CD14-positive monocyte (primary cell): ENCODE measurements around the gene DOP1B. TPM values are rescaled to one million over a fixed set of nuclear protein-coding genes. Genes with fewer than 3 reads are reported as not detected.
"Not testable (repeated sequence)": the region's sequence is repeated elsewhere in the genome, so short reads cannot be mapped to it uniquely, and the experiment has no call there.

ENCODE experiments used
- DNase-seq, 3 donors: peaks; one replicate each; pipeline ENCODE4 v3.0.0-alpha.2; 2011 to 2022
- H2AFZ ChIP-seq: 2 replicates; pipeline ENCODE4 v1.6.0; 2012; ENCODE audit warnings: mild to moderate bottlenecking, low read depth, low read length, inconsistent platforms; ENCODE audit not compliant: insufficient read depth, poor library complexity, severe bottlenecking
- H3K27ac ChIP-seq, 2 donors: 1 replicate in 1 of 2; 2 replicates in 1 of 2; pipeline ENCODE4 v1.5.1; 2012 to 2013; ENCODE audit warnings: low read length in 2 of 2, control low read depth in 1 of 2, inconsistent platforms in 1 of 2, low read depth in 1 of 2, mild to moderate bottlenecking in 1 of 2
- H3K27me3 ChIP-seq, 2 donors: one replicate each; pipeline versions ENCODE4 v1.6.0 to v1.6.1; 2011 to 2013; ENCODE audit warnings: low read length in 2 of 2; ENCODE audit not compliant: control insufficient read depth in 2 of 2, insufficient read depth in 2 of 2
- H3K36me3 ChIP-seq, 2 donors: replicated peaks in 1 of 2; 1 replicate in 1 of 2; 2 replicates in 1 of 2; pipeline versions ENCODE4 v1.5.1 to v1.6.1; 2012 to 2013; ENCODE audit warnings: low read length in 2 of 2, control low read depth in 1 of 2, inconsistent platforms in 1 of 2, mild to moderate bottlenecking in 1 of 2; ENCODE audit not compliant: insufficient read depth in 2 of 2, control insufficient read depth in 1 of 2
- H3K4me1 ChIP-seq, 2 donors: 1 replicate in 1 of 2; 2 replicates in 1 of 2; pipeline versions ENCODE4 v1.5.1 to v1.6.1; 2012 to 2013; ENCODE audit warnings: low read length in 2 of 2, control low read depth in 1 of 2, inconsistent platforms in 1 of 2, mild to moderate bottlenecking in 1 of 2, moderate library complexity in 1 of 2; ENCODE audit not compliant: insufficient read depth in 2 of 2, control insufficient read depth in 1 of 2
- H3K4me2 ChIP-seq: replicated peaks from 2 replicates; pipeline ENCODE3; 2012; ENCODE audit warnings: low read length, moderate library complexity, mild to moderate bottlenecking; ENCODE audit not compliant: poor library complexity, severe bottlenecking; ENCODE audit errors: extremely low read depth
- H3K4me3 ChIP-seq, 3 experiments: fragments of 200-600 bp in 1 of 3; sonication (generic) in 1 of 3; replicated peaks in 1 of 3; 1 replicate in 2 of 3; 2 replicates in 1 of 3; pipeline ENCODE4 v1.5.1; 2011 to 2013; ENCODE audit warnings: low read length in 3 of 3, mild to moderate bottlenecking in 3 of 3, control low read depth in 2 of 3, low read depth in 2 of 3, inconsistent platforms in 1 of 3, moderate library complexity in 1 of 3
- H3K79me2 ChIP-seq: 2 replicates; pipeline ENCODE4 v1.6.0; 2012; ENCODE audit warnings: mild to moderate bottlenecking, control low read depth, inconsistent platforms, low read length, moderate library complexity; ENCODE audit not compliant: insufficient read depth
- H3K9ac ChIP-seq: 2 replicates; pipeline ENCODE4 v1.6.0; 2017; ENCODE audit warnings: low read length, mild to moderate bottlenecking; ENCODE audit not compliant: insufficient read depth, poor library complexity, severe bottlenecking
- H3K9me3 ChIP-seq, 2 donors: replicated peaks in 1 of 2; 1 replicate in 1 of 2; 2 replicates in 1 of 2; pipeline versions ENCODE4 v1.5.1 to v1.6.1; 2012 to 2013; ENCODE audit warnings: low read length in 2 of 2, control low read depth in 1 of 2; ENCODE audit not compliant: control insufficient read depth in 1 of 2, insufficient read depth in 1 of 2
- H4K20me1 ChIP-seq: 2 replicates; pipeline ENCODE4 v1.6.0; 2012; ENCODE audit warnings: mild to moderate bottlenecking, low read length, control low read depth, moderate library complexity; ENCODE audit not compliant: insufficient read depth
- H3K27ac Mint-ChIP-seq, 7 donors: one replicate each; pipeline ENCODE4 v1.8.0; 2020; ENCODE audit warnings: mild to moderate bottlenecking in 7 of 7, mixed read lengths in 7 of 7, moderate library complexity in 6 of 7, inconsistent platforms in 2 of 7
- H3K27me3 Mint-ChIP-seq, 3 donors: one replicate each; pipeline ENCODE4 v1.8.0; 2021 to 2022; ENCODE audit warnings: low read depth in 3 of 3, mild to moderate bottlenecking in 3 of 3, mixed read lengths in 3 of 3, moderate library complexity in 3 of 3, inconsistent platforms in 1 of 3
- H3K36me3 Mint-ChIP-seq, 2 donors: one replicate each; pipeline ENCODE4 v1.8.0; 2020; ENCODE audit warnings: mixed read lengths in 2 of 2, inconsistent platforms in 1 of 2, mild to moderate bottlenecking in 1 of 2
- H3K4me1 Mint-ChIP-seq: one replicate; pipeline ENCODE4 v1.8.0; 2020; ENCODE audit warnings: mild to moderate bottlenecking, mixed read lengths
- H3K4me3 Mint-ChIP-seq, 2 donors: one replicate each; pipeline ENCODE4 v1.8.0; 2020; ENCODE audit warnings: mild to moderate bottlenecking in 2 of 2, mixed read lengths in 2 of 2, moderate library complexity in 1 of 2
- H3K9me3 Mint-ChIP-seq, 7 donors: one replicate each; pipeline ENCODE4 v1.8.0; 2020 to 2022; ENCODE audit warnings: mixed read lengths in 7 of 7, mild to moderate bottlenecking in 6 of 7, moderate library complexity in 6 of 7, inconsistent platforms in 2 of 7
- WGBS: methylation state at CpG from one replicate; pipeline ENCODE4 v1.1.5; 2013; ENCODE audit warnings: missing lambda C conversion rate; ENCODE audit not compliant: insufficient coverage; 5-methylcytosine and 5-hydroxymethylcytosine counted together
- intact Hi-C, 2 donors: fragments of 100-400 bp; cut with micrococcal nuclease; formaldehyde crosslinking; loops; one replicate each; pipeline versions ENCODE4 v1.15.0 to v1.15.1; 2023
- polyA plus RNA-seq, 3 donors: library from polyadenylated mRNA; depleted of rRNA in 1 of 3; unstranded in 2 of 3; stranded (reverse) in 1 of 3; fragments of 300-500 nt in 2 of 3; fragments of >200 nt in 1 of 3; fragmentation: Illumina TruSeq in 2 of 3; gene quantifications; 1 replicate in 2 of 3; 2 replicates in 1 of 3; pipeline ENCODE4 v1.2.3, GENCODE V29; 2012 to 2021
- TF ChIP-seq, protein P1 (sequence below): fragments of 200-600 bp; IDR thresholded peaks from one replicate; pipeline ENCODE4 v1.8.0; 2022; ENCODE audit warnings: antibody characterized with exemption, mild to moderate bottlenecking

Gene DOP1B
- polyA plus RNA-seq, 3 donors, result 6.0 to 14.4 (median 11.0) TPM

DNA sequence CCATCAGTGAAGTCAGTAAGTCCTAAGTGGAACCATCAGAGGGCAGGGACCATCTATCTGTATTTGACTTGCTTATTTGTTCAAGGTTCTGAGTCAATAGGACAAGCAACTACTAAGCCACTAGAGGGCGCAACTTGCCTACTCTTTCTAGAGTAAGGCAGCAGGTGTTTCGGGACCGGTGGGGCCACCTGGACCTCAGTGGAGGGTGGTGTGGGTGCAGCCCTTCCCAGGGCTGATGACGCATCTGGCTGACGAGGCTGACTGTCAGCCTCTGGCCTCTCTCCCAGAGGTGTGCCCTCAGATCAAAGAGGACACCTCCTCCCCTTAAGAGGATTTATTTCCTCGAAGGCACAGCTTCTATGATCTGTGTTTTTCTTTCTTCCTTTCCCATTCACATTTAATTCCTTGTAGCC is 15.1 kb upstream of the DOP1B start:
- DNase-seq, result peak; percentile 65 to 91 (median 80)
- Histone ChIP-seq H3K27ac (no peak overlapping the region), H3K27me3 (no peaks in the 10 kb centered on the region), H3K9me3 (no peaks in the 10 kb centered on the region), H3K36me3 (no peaks in the 10 kb centered on the region), H4K20me1 (no peaks in the 10 kb centered on the region), H3K4me3 (no peak overlapping the region), H3K79me2 (no peaks in the 10 kb centered on the region), H3K4me1 (peaks cover 1 to 3% of the 10 kb centered on the region in 2 donors), H3K4me2 (no peak overlapping the region), H2AFZ (no peak overlapping the region), H3K9ac (no peak overlapping the region)
- peak overlapping the region in 3 of 7 donors; percentile 25 to 57 (median 25) for H3K27ac Mint-ChIP-seq
- TF ChIP-seq, protein P1, sequence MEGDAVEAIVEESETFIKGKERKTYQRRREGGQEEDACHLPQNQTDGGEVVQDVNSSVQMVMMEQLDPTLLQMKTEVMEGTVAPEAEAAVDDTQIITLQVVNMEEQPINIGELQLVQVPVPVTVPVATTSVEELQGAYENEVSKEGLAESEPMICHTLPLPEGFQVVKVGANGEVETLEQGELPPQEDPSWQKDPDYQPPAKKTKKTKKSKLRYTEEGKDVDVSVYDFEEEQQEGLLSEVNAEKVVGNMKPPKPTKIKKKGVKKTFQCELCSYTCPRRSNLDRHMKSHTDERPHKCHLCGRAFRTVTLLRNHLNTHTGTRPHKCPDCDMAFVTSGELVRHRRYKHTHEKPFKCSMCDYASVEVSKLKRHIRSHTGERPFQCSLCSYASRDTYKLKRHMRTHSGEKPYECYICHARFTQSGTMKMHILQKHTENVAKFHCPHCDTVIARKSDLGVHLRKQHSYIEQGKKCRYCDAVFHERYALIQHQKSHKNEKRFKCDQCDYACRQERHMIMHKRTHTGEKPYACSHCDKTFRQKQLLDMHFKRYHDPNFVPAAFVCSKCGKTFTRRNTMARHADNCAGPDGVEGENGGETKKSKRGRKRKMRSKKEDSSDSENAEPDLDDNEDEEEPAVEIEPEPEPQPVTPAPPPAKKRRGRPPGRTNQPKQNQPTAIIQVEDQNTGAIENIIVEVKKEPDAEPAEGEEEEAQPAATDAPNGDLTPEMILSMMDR, result peak; percentile 95
- WGBS, result 11% methylated on average over 5 of the region's 6 CpGs
- H3K4me1 Mint-ChIP-seq, result peaks cover 9% of the 10 kb centered on the region
- intact Hi-C loops, result loop anchor here (2.0 to 5.0 kb wide), 3 partner anchors 66 to 191 kb away; no protein-coding TSS in a partner anchor
- H3K9me3 Mint-ChIP-seq, result no peaks in the 10 kb centered on the region
- no peaks in the 10 kb centered on the region for H3K27me3 Mint-ChIP-seq
- H3K4me3 Mint-ChIP-seq, result no peak overlapping the region
- peaks cover 3 to 8% of the 10 kb centered on the region in 2 donors for H3K36me3 Mint-ChIP-seq

DNA sequence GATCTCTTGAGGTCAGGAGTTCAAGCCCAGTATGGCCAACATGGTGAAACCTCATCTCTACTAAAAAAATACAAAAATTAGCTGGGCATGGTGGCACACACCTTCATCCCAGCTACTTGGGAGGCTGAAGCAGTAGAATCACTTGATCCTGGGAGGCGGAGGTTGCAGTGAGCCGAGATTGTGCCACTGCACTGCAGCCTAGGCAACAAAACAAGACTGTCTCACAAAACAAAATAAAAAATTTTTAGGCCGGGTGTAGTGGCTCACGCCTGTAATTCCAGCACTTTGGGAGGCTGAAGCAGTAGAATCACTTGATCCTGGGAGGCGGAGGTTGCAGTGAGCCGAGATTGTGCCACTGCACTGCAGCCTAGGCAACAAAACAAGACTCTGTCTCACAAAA is 12.4 kb upstream of the DOP1B start:
- not testable (repeated sequence) for H3K79me2 ChIP-seq, H3K4me2 ChIP-seq, H3K27ac Mint-ChIP-seq, H3K9me3 ChIP-seq, H3K9ac ChIP-seq, H3K4me3 Mint-ChIP-seq, H3K4me1 ChIP-seq, H3K27ac ChIP-seq, H3K27me3 ChIP-seq, H3K4me3 ChIP-seq, H3K27me3 Mint-ChIP-seq, H3K9me3 Mint-ChIP-seq, H2AFZ ChIP-seq, H3K36me3 ChIP-seq, H3K4me1 Mint-ChIP-seq, DNase-seq, H3K36me3 Mint-ChIP-seq, H4K20me1 ChIP-seq
- no CpG with 5 or more reads among the region's 6 CpGs for WGBS
- intact Hi-C loops, result loop anchor here (5.0 kb wide), 2 partner anchors 63 to 188 kb away; no protein-coding TSS in a partner anchor
